GM12878 (cell line): ENCODE results near the gene ARAP3. TPM values are rescaled to one million over a fixed set of nuclear protein-coding genes. Genes with fewer than 3 reads are reported as not detected.

ENCODE experiments used
- BHLHE40 ChIP-seq, 2 experiments: fragments of 450-650 bp in 1 of 2; IDR thresholded peaks; 2 replicates each; pipeline ENCODE4 v1.6.1; 2011 to 2017; ENCODE audit warnings: low read depth in 2 of 2, borderline replicate concordance in 1 of 2, improper control_type of control experiment in 1 of 2, low read length in 1 of 2, mild to moderate bottlenecking in 1 of 2
- CBFB ChIP-seq: IDR thresholded peaks from 2 replicates; pipeline ENCODE4 v1.6.1; 2016; ENCODE audit warnings: antibody characterized with exemption, low read depth
- CREM ChIP-seq: IDR thresholded peaks from 2 replicates; pipeline ENCODE4 v1.6.1; 2014; ENCODE audit warnings: antibody characterized with exemption, low read depth
- EED ChIP-seq: sonication (generic); IDR thresholded peaks from 2 replicates; pipeline ENCODE4 v1.6.1; 2016; ENCODE audit warnings: antibody characterized with exemption, low read depth
- ETV6 ChIP-seq, 2 experiments: fragments of 450-650 bp in 1 of 2; IDR thresholded peaks in 1 of 2; conservative IDR thresholded peaks in 1 of 2; 2 replicates each; pipeline ENCODE4 v1.6.1; 2014; ENCODE audit warnings: antibody characterized with exemption in 1 of 2, borderline replicate concordance in 1 of 2, low read depth in 1 of 2, mild to moderate bottlenecking in 1 of 2, moderate library complexity in 1 of 2
- HDAC2 ChIP-seq: fragments of 200-600 bp; sonication (generic); IDR thresholded peaks from 2 replicates; pipeline ENCODE4 v1.6.1; 2017
- NFYA ChIP-seq: IDR thresholded peaks from 2 replicates; pipeline ENCODE4 v1.6.1; 2011; ENCODE audit warnings: low read depth, mild to moderate bottlenecking, low read length, improper control_type of control experiment, borderline replicate concordance
- PML ChIP-seq: IDR thresholded peaks from 2 replicates; pipeline ENCODE4 v1.6.1; 2012; ENCODE audit warnings: low read length, inconsistent platforms
- RELA ChIP-seq: fragments of 450-650 bp; IDR thresholded peaks from 2 replicates; pipeline ENCODE4 v1.8.0; 2014; ENCODE audit warnings: borderline replicate concordance; ENCODE audit not compliant: partially characterized antibody
- REST ChIP-seq: IDR thresholded peaks from 2 replicates; pipeline ENCODE4 v1.6.1; 2012; ENCODE audit warnings: mild to moderate bottlenecking, low read depth, low read length
- SMAD1 ChIP-seq: fragments of 450-650 bp; IDR thresholded peaks from 2 replicates; pipeline ENCODE4 v1.6.1; 2018; ENCODE audit warnings: mild to moderate bottlenecking, low read depth; ENCODE audit not compliant: partially characterized antibody
- SP1 ChIP-seq: IDR thresholded peaks from one replicate; pipeline ENCODE4 v1.6.1; 2011; ENCODE audit warnings: low read depth, low read length
- SPI1 ChIP-seq: IDR thresholded peaks from 2 replicates; pipeline ENCODE4 v1.6.1; 2011; ENCODE audit warnings: low read depth, mild to moderate bottlenecking, low read length, moderate library complexity, borderline replicate concordance; ENCODE audit not compliant: insufficient read depth
- TAF1 ChIP-seq: IDR thresholded peaks from 2 replicates; pipeline ENCODE4 v1.6.1; 2011; ENCODE audit warnings: mild to moderate bottlenecking, low read depth, low read length, borderline replicate concordance
- TARDBP ChIP-seq: IDR thresholded peaks from 2 replicates; pipeline ENCODE4 v1.6.1; 2016; ENCODE audit warnings: borderline replicate concordance
- USF1 ChIP-seq: IDR thresholded peaks from 2 replicates; pipeline ENCODE4 v1.6.1; 2011; ENCODE audit warnings: borderline replicate concordance, low read depth, mild to moderate bottlenecking, moderate library complexity, mixed read lengths, low read length; ENCODE audit not compliant: insufficient read depth; ENCODE audit errors: extremely low read length
- polyA plus RNA-seq, 11 experiments: library from polyadenylated mRNA; depleted of rRNA in 4 of 11; unstranded in 6 of 11; stranded (reverse) in 5 of 11; fragments of >200 nt; fragmentation: Nextera tagmentation in 4 of 11; fragmentation: Illumina TruSeq in 1 of 11; extraction: Ambion mirVana in 4 of 11; extraction: Trizol in 1 of 11; gene quantifications; 1 replicate in 1 of 11; 2 replicates in 10 of 11; pipeline versions ENCODE4 v1.2.1 to v1.2.3, GENCODE V29; 2011 to 2016; ENCODE audit warnings: inconsistent platforms in 2 of 11, missing spikeins in 2 of 11, low read depth in 1 of 11
- total RNA-seq, 4 experiments: library from RNA; depleted of rRNA in 3 of 4; stranded (reverse); fragments of >200 nt in 3 of 4; fragmentation: Illumina TruSeq in 1 of 4; extraction: Trizol in 1 of 4; gene quantifications; 2 replicates each; pipeline versions ENCODE4 v1.2.1 to v1.2.3, GENCODE V29; 2013 to 2021
- TF ChIP-seq, protein P1 (sequence below): fragments of 450-650 bp; IDR thresholded peaks from 2 replicates; pipeline ENCODE4 v1.6.1; 2017; ENCODE audit warnings: mild to moderate bottlenecking, low read depth, inconsistent platforms; ENCODE audit not compliant: poor library complexity, severe bottlenecking
- TF ChIP-seq, protein P2 (sequence below): IDR thresholded peaks from 2 replicates; pipeline ENCODE4 v1.6.1; 2011; ENCODE audit warnings: borderline replicate concordance, low read depth, mild to moderate bottlenecking, moderate library complexity, low read length; ENCODE audit not compliant: insufficient read depth, poor library complexity, severe bottlenecking
- TF ChIP-seq, protein P3 (sequence below): fragments of 150-350 bp; IDR thresholded peaks from 2 replicates; pipeline ENCODE4 v1.6.1; 2014; ENCODE audit warnings: mild to moderate bottlenecking, low read depth, low read length

Gene ARAP3
- total and polyA plus RNA-seq, 10 of the 15 experiments (the other 5 are each of a cell fraction or from before 2014, with no cell fraction given): 0.01 to 0.08 TPM; not detected in 8

GRCh38 chr5:141637123-141637766 is 44.8 kb downstream of the ARAP3 start (continued):
- TF ChIP-seq SPI1 (no peak), CREM (0 out of 2 replicates have a peak, but pooled peaks have one; percentile 6), CBFB (no peak), TARDBP (0 out of 2 replicates have a peak, but pooled peaks have one; percentile 7), TAF1 (no peak), REST (no peak), PML (no peak), NFYA (no peak), RELA (no peak), ETV6 (conservative IDR thresholded peaks at IDR 0.05 in 1 of 2, IDR thresholded peaks at IDR 0.05 in 1 of 2; ENCODE audit: borderline replicate concordance in 1 of 2, low read depth in 1 of 2) (no peak), EED (0 out of 2 replicates have a peak, but pooled peaks have one; percentile 25), HDAC2 (no peak), USF1 (no peak), SMAD1 (no peak), SP1 (no peak), BHLHE40 (IDR thresholded peaks at IDR 0.05; ENCODE audit: borderline replicate concordance in 1 of 2, low read depth in 2 of 2, low read length in 1 of 2) (peak in 1 of 2 experiments; percentile 65; a peak in 2 of 4 replicates)
- TF ChIP-seq, protein P1, sequence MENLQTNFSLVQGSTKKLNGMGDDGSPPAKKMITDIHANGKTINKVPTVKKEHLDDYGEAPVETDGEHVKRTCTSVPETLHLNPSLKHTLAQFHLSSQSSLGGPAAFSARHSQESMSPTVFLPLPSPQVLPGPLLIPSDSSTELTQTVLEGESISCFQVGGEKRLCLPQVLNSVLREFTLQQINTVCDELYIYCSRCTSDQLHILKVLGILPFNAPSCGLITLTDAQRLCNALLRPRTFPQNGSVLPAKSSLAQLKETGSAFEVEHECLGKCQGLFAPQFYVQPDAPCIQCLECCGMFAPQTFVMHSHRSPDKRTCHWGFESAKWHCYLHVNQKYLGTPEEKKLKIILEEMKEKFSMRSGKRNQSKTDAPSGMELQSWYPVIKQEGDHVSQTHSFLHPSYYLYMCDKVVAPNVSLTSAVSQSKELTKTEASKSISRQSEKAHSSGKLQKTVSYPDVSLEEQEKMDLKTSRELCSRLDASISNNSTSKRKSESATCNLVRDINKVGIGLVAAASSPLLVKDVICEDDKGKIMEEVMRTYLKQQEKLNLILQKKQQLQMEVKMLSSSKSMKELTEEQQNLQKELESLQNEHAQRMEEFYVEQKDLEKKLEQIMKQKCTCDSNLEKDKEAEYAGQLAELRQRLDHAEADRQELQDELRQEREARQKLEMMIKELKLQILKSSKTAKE: no peak
- TF ChIP-seq, protein P2, sequence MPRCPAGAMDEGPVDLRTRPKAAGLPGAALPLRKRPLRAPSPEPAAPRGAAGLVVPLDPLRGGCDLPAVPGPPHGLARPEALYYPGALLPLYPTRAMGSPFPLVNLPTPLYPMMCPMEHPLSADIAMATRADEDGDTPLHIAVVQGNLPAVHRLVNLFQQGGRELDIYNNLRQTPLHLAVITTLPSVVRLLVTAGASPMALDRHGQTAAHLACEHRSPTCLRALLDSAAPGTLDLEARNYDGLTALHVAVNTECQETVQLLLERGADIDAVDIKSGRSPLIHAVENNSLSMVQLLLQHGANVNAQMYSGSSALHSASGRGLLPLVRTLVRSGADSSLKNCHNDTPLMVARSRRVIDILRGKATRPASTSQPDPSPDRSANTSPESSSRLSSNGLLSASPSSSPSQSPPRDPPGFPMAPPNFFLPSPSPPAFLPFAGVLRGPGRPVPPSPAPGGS: no peak
- TF ChIP-seq, protein P3, sequence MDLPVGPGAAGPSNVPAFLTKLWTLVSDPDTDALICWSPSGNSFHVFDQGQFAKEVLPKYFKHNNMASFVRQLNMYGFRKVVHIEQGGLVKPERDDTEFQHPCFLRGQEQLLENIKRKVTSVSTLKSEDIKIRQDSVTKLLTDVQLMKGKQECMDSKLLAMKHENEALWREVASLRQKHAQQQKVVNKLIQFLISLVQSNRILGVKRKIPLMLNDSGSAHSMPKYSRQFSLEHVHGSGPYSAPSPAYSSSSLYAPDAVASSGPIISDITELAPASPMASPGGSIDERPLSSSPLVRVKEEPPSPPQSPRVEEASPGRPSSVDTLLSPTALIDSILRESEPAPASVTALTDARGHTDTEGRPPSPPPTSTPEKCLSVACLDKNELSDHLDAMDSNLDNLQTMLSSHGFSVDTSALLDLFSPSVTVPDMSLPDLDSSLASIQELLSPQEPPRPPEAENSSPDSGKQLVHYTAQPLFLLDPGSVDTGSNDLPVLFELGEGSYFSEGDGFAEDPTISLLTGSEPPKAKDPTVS: no peak
